AG09319 (cell line): Measurements from ENCODE around the gene ZNF750.

Experiments
- DNase-seq: peaks from one replicate; pipeline ENCODE4 v3.0.0-alpha.2; 2010; ENCODE audit warnings: low read depth; ENCODE audit errors: extremely low read depth
- TF ChIP-seq, protein P1 (sequence below): IDR thresholded peaks from 2 replicates; pipeline ENCODE4 v1.5.1; 2011; ENCODE audit warnings: low read depth, mild to moderate bottlenecking, inconsistent platforms, low read length, moderate library complexity

Gene ZNF750

DNA sequence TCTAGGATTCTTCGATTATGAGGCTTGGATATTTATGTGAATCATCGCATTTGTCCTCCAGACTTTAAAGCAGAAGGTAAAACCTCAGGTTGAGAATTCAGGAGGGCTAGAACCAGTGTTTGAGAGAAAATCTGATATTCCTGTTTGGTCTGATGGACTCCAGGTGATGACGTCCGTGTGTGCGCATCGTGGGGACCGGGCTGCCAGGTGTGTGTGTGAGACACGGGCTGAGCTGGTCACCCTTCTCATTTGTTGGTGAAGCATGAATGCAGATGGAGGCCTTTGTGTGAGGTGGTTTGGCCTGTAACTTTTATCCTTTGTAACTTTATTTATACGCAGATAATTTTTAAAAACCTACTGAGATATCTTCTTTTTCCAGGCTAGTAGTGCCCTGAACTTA lies 42.8 kb downstream of the ZNF750 start:
- no peak for DNase-seq
- TF ChIP-seq, protein P1, sequence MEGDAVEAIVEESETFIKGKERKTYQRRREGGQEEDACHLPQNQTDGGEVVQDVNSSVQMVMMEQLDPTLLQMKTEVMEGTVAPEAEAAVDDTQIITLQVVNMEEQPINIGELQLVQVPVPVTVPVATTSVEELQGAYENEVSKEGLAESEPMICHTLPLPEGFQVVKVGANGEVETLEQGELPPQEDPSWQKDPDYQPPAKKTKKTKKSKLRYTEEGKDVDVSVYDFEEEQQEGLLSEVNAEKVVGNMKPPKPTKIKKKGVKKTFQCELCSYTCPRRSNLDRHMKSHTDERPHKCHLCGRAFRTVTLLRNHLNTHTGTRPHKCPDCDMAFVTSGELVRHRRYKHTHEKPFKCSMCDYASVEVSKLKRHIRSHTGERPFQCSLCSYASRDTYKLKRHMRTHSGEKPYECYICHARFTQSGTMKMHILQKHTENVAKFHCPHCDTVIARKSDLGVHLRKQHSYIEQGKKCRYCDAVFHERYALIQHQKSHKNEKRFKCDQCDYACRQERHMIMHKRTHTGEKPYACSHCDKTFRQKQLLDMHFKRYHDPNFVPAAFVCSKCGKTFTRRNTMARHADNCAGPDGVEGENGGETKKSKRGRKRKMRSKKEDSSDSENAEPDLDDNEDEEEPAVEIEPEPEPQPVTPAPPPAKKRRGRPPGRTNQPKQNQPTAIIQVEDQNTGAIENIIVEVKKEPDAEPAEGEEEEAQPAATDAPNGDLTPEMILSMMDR, result no peak

DNA sequence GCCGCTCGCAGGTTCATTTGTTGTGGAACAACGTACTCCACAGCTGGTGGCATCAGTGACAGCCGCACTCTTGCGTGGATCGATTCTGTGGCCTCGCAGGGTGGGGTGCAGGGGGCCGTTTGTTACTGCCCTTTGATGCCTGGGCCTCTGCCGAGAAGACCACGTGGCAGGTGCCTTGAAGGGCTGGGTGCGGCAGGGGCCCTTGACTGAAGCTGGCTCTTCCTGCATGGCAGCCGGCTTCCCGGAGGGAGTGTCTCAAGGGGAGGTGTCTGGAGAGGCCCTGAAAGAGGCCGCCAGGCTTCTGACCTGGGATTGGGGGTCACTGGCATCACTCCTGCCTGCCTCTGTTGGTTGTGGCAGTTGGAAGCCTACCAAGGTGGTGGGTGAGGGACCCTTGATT lies 44.2 kb downstream of the ZNF750 start:
- DNase-seq, result no peak
- TF ChIP-seq, protein P1, result no peak

DNA sequence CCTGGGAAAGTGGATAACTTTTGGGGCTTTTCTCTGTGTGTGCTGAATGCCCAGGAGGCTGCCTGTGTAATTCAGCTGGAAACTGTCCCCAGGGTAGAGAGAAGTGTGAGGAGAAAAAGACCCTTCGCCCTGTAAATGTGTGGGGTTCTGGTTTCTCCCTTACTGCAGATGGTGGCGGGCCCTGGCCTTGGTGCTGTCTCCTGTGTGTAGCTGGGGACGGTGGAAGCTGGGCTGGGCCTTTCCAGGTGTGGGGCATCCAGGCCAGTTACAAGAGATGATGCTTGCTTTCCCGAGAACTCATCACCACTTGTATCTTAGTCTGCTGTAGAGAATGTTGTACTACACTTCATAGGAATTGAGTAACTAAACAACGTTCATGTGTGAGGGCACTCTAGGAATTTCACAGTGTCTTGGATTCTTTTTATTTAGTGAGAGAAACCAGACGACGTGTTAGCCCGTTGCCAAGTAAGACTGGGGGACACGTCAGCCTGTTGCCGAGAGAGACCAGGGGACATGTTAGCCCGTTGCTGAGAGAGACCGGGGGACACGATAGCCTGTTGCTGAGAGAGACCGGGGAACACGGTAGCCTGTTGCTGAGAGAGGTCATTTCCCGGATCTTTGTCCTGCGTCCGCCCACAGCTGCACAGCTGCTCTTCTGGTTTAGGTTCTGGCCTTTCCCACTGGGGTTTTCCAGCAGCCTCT lies 44.9 kb downstream of the ZNF750 start:
- TF ChIP-seq, protein P1, result no peak
- no peak for DNase-seq

DNA sequence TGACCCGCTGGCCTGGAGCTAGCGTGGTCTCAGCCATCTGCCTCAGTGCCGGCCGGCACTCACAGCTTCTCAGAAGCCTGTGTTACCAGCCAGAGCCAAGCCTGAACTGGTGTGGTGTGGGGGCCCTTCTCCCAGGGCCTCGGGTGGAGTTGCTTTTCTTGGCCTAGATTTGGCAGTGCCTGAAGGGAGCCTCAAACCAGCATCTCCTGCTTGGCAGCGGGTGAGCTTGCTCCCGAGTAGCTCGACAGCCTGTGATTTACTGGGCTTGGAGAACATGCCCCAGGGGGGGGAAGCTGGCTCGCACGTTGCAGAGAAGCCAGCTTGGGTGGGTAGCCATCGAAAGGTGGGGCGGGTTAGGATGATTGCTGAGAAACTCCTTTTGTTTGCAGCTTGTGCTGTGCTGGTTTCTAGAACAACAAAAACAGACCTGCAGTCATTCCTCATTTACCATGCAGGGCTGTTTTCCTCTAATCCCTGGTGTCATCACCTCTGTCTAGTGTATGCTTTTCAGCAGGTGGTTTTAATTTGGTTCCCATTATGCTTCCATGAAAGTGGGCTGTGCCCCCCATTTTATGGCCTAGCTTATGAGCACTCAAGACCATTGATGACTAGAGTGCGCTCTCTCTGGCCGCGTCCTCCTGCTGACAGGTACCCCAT lies 45.7 kb downstream of the ZNF750 start:
- no peak for DNase-seq
- TF ChIP-seq, protein P1, result no peak

DNA sequence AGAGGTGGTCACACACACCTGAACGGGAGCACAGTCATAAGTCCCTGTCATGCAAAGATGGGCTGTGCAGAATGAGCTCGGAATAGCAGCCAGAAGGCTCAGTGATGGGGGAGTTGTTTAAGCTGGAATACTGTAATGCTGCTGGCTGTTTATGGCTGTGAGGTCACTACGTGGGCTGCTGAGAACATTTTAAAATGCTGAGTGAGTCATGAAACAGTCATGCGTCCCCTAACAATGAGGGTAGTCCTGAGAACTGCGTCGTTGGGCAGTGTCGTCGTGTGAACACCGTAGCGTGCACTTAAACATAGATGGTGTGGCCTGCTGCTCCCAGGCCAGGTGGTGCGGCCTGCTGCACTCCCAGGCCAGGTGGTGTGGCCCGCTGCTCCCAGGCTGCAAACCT lies 48.3 kb downstream of the ZNF750 start:
- TF ChIP-seq, protein P1, result no peak
- DNase-seq, result no peak

DNA sequence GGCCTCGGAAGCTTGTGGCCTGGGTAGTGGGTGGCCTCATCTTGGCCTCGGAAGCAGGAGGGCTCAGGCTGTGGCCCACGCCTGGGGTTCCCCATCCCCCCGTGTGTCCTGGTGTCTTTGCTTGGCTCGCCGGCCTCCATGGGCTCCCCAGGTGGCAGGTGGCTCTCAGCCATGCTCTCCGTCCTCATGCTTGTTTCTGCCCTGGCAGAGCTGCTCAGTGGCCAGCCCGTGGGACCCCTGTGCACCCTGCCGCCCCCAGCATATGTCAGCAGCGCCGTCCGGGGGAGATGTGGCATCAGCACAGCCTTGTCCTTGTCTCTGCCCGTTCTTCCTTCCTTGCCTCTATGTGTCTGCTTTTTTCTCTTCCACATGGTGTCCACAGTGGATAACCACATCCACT lies 49.4 kb downstream of the ZNF750 start:
- TF ChIP-seq, protein P1, result no peak
- DNase-seq, result no peak

DNA sequence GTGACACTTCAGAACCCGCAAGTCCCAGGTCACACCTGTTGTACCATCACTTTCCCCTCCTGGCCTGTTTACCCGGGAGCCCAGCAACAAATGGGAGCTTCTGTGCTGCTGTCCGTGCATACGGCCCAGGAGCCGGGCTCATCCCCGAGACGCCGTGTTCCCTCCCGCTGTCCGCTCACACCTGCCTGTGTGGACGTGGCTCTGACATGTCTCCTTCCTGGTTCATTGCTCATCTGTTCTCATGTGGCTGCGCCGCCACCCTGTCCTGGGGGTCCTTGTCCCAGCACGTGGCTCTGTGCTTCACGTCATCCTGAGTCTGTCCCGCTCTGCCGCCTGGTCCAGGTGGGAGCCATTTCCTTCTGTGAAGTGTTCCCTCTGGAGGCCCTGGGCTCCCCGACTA lies 50.0 kb downstream of the ZNF750 start:
- no peak for DNase-seq
- TF ChIP-seq, protein P1, result no peak
